EH (cell line): Measurements from ENCODE around the gene PIWIL4.
"Not testable (repeated sequence)": the region's sequence is repeated elsewhere in the genome, so short reads cannot be mapped to it uniquely, and the experiment has no call there.

ENCODE experiments used
- DNase-seq: peaks from one replicate; pipeline ENCODE4 v3.0.0-alpha.2; 2015; ENCODE audit warnings: low read depth

Gene PIWIL4

DNA sequence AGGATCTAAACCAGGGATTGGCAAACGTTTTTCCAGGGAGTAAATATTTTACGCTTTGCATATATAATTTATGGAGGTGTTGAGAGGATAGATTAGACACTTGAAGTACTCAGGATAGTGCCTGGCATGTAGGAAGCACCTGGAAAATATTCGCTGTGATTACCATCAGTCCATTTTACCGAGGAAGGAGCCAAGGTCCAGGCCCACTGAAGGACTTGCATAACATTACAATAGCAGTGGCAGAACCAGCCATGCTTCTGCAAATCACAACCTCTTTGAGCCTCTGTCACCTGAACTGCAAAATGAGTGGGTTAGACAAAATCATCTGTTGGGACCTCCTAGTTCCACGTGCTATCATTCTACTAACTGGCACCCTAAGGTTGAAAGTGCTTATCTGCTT is 18.0 kb upstream of the PIWIL4 start:
- no peak for DNase-seq

DNA sequence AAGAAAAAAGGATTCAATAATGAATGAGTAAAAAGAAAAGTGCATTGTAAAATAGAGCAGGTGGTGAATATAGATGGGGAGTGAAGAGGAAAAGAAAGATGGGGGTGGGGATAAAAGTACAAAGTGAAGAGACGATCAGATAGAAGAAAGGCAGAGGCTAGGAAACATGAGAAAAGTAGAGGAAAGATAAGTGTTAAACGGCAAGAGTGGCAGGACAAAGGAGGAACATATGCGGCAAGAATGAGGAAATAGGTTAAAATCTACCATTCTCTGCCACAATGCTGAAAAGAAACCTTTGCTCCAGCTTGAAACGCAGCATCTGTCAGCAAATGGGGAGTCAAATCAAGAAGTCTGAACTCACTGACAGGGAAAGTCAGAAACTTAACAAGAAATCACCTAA is 16.7 kb upstream of the PIWIL4 start:
- DNase-seq = no peak

DNA sequence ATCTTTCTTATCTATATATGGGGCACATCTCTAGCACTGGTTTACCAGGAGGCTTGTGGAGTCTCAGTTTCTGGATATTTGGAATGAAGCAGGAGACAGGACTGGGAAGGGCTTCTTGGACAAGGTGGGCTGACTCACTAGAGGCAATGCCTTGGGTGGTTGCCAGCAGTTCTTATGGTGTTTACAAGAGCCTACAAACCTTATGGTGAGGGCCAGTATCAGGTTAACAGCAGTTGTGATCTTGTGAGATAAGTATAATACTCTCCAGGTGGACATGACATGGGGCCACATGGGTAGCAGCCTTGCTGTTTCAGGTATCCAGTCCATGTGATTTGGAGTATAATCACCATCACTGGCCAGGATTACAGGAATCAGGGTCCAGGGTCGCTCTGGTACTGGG is 13.2 kb upstream of the PIWIL4 start:
- DNase-seq = peak; percentile 47

DNA sequence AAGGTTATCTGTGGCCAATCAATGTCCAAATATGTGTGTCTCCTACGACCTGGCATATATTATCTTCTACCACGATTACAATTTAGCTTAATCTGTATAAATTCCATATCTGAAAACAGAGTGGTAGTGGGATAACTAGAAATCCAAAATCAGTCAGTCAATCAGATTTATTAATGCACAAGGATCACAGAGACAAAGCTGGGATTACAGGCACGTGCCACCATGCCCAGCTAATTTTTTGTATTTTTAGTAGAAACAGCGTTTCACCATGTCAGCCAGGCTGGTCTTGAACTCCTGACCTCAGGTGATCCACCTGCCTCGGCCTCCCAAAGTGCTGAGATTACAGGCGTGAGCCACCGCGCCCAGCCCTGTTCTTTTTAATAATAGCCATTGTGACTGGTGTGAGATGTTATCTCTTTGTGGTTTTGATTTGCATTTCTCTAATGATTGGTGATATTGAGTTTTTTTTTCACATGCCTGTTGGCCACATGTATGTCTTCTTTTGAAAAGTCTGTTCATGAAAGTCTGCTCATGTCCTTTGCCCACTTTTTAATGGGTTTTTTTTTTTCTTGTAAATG is 11.3 kb upstream of the PIWIL4 start:
- not testable (repeated sequence) for DNase-seq

DNA sequence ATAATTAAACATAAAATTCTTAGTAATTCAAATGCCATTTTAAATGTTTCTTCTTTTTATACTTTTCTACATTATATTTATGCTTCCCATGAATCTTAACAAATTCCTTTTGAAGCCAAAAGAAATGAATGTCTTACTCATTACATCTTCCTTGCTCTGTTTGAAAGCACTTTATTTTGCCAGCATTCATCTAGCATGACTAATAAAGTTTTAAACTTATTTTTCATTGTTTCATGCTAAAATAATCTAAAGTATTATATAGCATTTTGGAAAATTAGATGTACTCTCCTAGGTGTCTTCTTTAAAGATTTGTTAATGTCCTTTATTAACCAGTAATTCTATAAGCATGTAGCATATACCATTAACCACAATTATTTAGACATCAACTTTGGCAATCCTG is 9.7 kb upstream of the PIWIL4 start:
- DNase-seq = peak; percentile 69

DNA sequence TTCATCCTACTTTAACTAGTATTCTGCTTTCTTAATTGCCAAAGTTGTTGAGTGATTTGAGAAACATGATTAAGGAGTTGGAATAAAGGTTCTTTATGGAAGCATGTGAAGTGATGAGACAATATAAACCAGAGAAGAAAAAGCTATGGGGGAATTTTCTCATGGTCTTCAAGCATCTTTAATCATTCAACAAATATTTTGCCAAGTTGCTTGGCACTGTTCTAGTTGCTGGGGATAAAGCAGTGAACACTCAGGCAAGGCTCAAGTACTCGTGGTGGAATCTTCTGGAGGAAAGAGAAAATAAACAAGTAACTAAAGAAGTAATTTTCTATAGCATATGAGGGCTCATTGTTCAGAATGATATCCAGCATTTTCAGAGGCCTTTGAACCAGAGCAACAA is 9.2 kb upstream of the PIWIL4 start:
- DNase-seq = peak; percentile 74

DNA sequence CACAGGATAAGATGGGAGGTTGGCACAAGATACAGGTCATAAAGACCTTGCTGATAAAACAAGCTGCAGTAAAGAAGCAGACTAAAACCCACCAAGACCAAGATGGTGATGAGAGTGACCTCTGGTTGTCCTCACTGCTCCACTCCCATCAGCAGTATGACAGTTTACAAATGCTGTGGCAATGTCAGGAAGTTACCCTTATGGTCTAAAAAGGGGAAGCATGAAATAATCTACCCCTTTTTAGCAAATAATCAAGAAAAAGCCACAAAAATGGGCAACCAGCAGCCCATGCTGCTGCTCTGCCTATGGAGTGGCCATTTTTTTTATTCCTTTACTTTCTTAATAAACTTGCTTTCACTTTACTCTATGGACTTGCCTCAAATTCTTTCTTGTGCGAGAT is 8.7 kb upstream of the PIWIL4 start:
- DNase-seq = no peak

DNA sequence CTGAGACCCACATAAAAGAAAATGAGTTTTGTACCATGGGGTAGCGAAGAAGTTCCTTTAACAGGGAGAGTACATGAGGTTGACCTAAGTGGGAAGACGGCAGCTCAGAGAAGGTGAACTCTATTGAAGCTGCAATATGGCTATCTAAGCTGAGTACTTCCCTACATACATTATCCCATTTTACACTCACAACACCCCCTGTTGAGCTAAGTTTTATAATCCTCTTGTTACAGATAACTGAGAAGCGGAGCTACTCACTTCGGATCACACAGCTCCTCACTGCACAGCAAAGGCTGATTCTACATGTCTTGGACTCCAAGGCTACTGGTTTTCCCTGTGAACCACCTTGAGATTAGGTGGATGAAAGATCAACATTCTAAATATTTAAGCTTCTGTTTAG is 8.2 kb upstream of the PIWIL4 start:
- DNase-seq = no peak

DNA sequence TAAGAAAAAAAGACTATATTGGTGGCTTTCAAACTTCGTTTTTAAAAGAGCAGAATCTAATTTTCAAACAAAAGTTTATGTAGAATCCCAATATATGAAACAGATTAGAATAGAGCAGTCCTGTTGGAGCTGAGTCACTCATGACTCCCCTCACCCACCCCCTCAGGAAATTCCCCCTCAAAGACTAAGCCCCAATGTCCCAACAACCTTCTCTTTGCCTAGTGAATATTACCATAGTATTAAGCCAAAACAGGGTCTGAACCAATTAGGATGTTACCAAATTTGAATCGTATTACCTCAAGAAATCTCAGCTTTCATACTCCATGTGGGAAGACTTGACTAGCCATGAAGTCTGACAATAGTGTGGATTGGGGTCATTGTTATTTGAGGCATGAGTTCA is 7.8 kb upstream of the PIWIL4 start:
- no peak for DNase-seq

DNA sequence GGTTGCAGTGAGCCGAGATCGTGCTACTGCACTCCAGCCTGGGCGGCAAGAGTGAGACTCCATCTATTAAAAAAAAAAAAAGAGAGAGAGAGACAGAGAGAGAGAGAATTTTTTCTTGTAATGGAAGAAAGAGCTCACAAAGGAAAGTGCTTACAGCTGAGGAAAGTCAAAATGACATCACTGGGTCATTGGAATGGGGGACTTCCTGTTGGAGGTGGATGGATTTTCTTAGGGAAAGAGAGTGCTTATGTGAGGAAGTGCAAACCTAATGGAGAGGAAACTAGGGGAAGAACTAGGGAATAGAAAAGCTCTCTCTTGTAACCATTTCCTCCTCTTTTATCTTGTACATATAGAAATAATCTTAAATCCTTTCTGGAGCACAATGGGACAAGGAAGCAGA is 6.3 kb upstream of the PIWIL4 start:
- peak; percentile 34 for DNase-seq

DNA sequence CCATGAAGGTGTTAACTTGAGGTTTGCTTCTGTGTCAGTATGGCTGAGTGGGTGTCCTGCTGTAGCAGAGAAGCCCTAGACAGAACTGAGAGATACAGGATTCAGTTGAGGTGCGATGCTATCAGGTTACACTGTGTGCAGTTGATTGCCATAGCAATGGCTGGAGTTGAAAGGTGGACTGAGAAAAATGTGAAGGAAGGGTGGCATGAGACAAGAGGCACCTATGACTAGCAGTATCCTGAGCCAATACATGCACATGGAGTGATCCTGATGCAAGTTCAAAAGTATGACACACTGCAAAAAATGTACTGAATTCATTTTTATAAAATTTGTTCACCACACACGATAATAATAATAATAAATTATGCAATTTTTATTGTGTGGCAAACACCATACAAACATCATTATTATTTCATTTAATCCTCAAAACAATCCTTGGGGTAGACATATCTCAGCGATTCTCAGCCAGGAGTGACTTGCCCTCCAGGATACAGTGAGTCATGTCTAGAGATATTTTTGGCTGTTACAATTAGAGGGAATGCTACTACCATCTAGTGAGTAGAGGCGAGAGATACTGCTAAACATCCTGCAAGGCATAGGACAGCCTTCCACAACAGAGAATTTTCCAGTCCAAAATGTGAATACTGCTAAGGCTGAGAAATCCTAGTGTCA is 3.9 kb upstream of the PIWIL4 start:
- DNase-seq = peak; percentile 82

DNA sequence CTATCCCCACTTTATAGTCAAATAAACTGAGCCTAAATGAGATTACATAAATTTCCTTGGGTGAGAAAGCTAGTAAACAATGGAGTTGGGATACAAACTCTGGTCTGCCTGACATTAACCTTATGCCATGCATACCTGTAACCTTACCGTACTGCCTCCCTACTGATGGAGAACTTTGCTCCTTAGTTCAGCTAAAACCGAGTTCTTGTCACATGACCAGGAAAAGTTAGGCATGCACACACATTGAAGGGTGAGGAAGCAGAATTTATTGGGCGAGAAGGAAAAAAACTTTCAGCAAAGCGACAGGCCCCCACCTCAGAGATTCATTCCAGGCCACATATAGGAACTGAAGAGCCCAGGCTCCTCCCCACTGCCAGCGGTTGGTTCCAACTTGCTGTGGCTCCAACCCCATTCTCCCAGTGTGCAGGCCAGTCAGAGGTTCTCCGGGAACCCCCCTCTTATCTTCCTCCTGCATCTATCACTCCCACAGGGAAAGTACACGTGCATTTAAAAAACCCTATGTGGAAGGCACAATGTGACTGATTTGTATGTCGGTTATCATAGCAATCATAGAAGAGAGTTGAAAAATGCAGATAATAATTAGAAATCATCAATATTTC is 3.2 kb upstream of the PIWIL4 start:
- no peak for DNase-seq

DNA sequence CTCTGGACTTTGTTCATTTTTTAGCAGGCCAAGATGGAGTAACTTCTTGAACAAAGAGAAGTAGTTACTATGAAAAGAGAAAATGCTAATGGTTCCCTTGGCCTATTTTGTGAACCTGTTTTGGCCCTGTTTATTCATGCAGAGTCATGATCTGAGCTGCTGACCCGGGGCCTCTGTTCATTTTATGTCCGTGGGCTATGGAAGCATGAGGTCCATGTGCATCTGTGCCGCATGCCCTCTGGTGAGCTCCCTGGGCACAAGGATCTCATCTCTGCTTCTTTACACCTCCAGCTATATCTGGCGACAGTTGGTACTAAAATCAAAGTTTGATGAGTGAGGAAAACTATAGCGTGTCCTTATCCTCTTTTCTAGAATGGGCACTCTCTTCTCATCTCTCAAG is 1.0 kb downstream of the PIWIL4 start:
- no peak for DNase-seq

DNA sequence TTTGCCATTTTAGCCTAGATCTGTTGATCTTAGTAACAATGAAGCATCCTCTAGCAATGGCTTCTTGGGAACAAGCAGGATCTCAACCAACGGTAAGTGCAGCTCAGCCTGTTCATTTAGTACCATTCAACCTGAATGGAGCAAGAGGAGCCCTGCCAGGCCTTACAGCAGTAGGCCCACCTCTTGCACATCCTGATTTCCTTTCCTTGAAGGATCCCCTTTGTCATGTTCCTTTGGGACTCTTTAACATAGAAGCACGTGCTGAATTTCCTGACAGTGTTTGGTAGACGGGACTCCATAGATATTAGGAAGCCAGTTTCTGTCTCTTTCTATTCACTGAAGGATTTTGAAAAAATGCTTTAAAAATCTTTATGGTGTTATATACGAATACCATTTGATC is 1.5 kb downstream of the PIWIL4 start:
- no peak for DNase-seq

DNA sequence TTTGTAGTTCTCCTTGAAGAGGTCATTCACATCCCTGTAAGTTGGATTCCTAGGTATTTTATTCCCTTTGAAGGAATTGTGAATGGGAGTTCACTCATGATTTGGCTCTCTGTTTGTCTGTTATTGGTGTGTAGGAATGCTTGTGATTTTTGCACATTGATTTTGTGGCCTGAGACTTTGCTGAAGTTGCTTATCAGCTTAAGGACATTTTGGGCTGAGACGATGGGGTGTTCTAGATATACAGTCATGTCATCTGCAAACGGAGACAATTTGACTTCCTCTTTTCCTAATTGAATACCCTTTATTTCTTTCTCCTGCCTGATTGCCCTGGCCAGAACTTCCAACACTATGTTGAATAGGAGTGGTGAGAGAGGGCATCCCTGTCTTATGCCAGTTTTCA is 5.8 kb downstream of the PIWIL4 start:
- DNase-seq = not testable (repeated sequence)

DNA sequence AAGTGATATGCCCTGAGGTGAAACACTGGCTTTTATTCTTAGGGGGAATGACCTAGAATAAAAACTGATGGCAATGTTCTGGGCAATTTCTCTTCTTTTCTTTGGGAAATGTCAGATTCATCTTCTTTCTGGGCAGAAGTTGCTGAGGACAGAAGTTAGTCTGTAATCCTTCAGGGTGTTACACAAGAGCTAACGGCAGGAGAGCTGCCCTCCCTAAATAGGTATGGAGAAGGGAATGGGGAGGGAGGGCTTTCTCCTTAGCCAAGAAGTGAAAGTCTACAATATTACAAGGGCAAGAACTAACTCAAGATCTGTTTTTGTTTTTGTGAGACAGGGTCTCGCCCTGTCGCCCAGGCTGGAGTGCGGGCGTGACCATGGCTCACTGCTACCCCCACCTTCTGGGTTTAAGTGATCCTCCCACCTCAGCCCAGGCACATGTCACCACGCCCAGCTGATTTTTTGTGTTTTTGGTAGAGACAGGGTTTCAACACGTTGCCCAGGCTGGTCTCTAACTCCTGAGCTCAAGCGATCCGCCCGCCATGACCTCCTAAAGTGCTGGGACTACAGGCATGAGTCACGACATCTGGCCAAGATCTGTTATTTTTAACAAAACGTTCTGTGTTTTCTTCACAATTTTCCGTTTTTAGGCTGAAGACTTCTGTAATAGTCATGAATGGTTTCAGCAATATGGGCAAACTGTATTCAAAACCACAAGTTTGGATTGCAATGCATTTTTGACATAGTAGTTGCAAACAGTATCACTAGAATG is 7.2 kb downstream of the PIWIL4 start:
- DNase-seq = peak; percentile 90

DNA sequence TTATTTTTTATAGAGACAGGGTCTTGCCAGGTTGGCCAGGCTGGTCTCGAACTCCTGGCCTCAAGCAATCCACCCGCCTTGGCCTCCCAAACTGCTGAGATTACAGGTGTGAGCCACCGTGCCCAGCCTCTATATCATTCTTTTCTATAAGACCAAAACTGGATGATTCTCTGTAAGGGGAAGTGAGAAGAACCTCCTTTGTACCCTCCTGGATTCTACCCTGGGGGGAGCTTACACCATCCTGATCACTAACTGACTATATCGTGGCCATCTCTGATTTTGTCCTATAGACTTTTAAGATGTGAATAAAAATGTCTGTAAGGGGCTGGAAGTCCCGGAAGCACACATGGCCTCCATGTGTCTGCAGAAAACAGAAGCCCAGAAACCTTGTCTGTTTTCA is 9.1 kb downstream of the PIWIL4 start:
- DNase-seq = no peak

DNA sequence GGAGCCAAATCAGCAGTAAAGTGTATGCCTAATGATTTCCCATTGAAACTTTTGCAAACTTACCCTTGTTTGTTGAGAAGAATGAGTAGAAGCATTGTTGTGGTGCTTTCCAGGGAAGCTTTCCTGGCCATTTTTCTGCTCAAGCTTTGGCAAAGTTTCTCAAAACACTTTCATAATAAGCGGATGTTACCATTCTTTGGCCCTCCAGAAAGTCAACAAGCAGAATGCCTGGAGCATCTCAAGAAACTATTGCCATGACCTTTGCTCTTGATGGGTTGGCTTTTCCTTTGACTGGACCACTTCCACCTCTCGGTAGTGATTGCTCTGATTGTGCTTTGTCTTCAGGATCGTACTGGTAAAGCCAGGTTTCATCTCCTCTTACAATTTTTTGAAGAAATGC is 10.7 kb downstream of the PIWIL4 start:
- no peak for DNase-seq

DNA sequence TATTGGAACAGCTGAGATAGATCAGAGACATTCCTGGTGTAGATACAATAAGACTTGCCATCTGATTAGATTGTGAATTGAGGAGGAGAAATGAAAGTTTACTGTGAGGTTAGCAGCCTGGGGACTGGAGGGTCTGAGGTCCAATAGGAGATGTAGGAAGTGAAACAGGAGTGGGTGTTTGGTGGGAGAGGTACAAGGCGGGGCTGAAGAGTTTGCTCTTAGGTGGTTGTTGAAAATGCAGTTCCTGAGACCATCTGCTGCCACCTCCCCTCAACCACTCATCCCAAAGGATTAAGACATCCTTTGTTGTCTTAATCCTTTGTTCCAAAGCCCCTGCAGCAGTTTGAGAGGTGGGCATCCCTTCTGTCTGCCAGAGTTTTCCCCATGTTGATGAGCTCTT is 14.8 kb downstream of the PIWIL4 start:
- no peak for DNase-seq

DNA sequence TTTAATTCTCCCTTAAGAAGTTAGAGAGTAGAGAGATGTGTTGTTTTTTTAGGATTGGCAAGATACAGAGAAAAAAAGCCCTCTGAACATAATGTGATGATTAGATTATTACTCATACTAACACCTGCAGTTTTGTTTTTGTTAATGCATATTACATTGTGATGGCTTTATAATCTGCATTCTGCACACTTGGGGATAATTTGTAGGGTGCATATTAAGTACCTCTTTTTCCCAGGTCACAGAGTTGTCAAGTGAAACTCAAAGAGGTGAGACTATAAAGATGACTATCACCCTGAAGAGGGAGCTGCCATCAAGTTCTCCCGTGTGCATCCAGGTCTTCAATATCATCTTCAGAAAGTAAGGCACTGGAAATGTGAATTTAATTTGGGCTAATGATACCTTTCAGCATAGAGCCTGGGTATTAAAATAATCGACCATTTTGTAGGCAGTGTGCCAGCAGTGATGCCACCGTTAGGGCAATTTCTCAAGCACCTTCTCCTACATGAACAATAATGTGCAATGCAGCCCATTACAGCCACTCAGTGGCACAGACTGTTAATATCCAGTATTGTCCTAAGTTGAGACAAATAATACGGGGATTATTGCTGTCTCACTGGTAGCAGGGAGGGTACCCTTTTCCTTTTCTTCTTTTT is 16.2 kb downstream of the PIWIL4 start:
- no peak for DNase-seq

DNA sequence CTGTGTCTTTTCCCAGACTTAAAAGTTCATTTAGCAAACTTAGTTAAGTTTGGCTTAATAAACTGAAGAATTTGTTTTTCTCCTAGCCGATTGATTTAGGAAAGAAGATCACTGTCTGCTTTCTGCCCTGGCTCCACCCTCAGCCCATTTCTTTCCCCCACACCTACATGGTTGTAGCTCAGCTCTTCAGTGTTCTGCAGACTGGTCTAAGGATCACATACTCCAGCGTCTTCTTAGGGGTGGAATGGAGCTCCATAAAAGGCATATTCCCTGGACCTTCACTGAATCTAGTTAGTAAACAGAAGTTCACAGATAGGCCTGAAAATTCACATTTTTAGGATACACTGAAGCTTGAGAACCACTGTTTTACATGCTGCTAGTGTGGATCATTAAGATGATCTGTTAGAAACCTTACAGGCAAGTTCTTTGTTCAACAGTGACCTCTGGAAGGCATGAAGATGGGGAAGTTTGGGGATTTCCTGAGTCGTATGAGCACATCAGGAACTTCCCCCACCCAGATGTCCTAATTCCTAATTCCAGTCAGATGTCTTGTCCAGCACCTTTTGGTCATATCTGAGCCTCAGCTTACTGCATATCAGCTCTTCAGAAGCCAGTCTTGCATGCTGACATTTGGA is 16.8 kb downstream of the PIWIL4 start:
- peak; percentile 18 for DNase-seq

DNA sequence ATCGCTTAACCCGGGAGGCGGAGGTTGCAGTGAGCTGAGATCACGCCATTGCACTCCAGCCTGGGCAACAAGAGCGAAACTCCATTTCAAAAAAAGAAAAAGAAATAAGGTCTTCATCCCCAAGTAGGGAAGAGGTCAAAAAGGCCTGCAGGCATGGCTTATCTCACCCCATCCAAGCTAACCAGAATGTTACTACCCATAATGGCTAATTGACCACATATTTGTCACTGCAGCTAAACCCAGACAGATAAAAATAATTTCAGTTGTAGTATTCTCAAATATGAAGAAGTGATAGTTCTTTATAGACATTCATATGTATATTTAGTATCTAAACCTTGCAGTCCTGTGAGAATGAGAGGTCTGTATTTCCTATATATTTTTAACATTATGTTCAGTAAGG is 17.8 kb downstream of the PIWIL4 start:
- DNase-seq = no peak
